CD14-positive monocyte (primary cell): ENCODE results near the gene CACNA1C. TPM values are rescaled to one million over a fixed set of nuclear protein-coding genes. Genes with fewer than 3 reads are reported as not detected.

ENCODE experiments used
- DNase-seq, 3 donors: peaks; one replicate each; pipeline ENCODE4 v3.0.0-alpha.2; 2011 to 2022
- H2AFZ ChIP-seq: 2 replicates; pipeline ENCODE4 v1.6.0; 2012; ENCODE audit warnings: mild to moderate bottlenecking, low read depth, low read length, inconsistent platforms; ENCODE audit not compliant: insufficient read depth, poor library complexity, severe bottlenecking
- H3K27ac ChIP-seq, 2 donors: 1 replicate in 1 of 2; 2 replicates in 1 of 2; pipeline ENCODE4 v1.5.1; 2012 to 2013; ENCODE audit warnings: low read length in 2 of 2, control low read depth in 1 of 2, inconsistent platforms in 1 of 2, low read depth in 1 of 2, mild to moderate bottlenecking in 1 of 2
- H3K27me3 ChIP-seq, 2 donors: one replicate each; pipeline versions ENCODE4 v1.6.0 to v1.6.1; 2011 to 2013; ENCODE audit warnings: low read length in 2 of 2; ENCODE audit not compliant: control insufficient read depth in 2 of 2, insufficient read depth in 2 of 2
- H3K36me3 ChIP-seq, 2 donors: replicated peaks in 1 of 2; 1 replicate in 1 of 2; 2 replicates in 1 of 2; pipeline versions ENCODE4 v1.5.1 to v1.6.1; 2012 to 2013; ENCODE audit warnings: low read length in 2 of 2, control low read depth in 1 of 2, inconsistent platforms in 1 of 2, mild to moderate bottlenecking in 1 of 2; ENCODE audit not compliant: insufficient read depth in 2 of 2, control insufficient read depth in 1 of 2
- H3K4me1 ChIP-seq, 2 donors: 1 replicate in 1 of 2; 2 replicates in 1 of 2; pipeline versions ENCODE4 v1.5.1 to v1.6.1; 2012 to 2013; ENCODE audit warnings: low read length in 2 of 2, control low read depth in 1 of 2, inconsistent platforms in 1 of 2, mild to moderate bottlenecking in 1 of 2, moderate library complexity in 1 of 2; ENCODE audit not compliant: insufficient read depth in 2 of 2, control insufficient read depth in 1 of 2
- H3K4me2 ChIP-seq: replicated peaks from 2 replicates; pipeline ENCODE3; 2012; ENCODE audit warnings: low read length, moderate library complexity, mild to moderate bottlenecking; ENCODE audit not compliant: poor library complexity, severe bottlenecking; ENCODE audit errors: extremely low read depth
- H3K4me3 ChIP-seq, 3 experiments: fragments of 200-600 bp in 1 of 3; sonication (generic) in 1 of 3; replicated peaks in 1 of 3; 1 replicate in 2 of 3; 2 replicates in 1 of 3; pipeline ENCODE4 v1.5.1; 2011 to 2013; ENCODE audit warnings: low read length in 3 of 3, mild to moderate bottlenecking in 3 of 3, control low read depth in 2 of 3, low read depth in 2 of 3, inconsistent platforms in 1 of 3, moderate library complexity in 1 of 3
- H3K79me2 ChIP-seq: 2 replicates; pipeline ENCODE4 v1.6.0; 2012; ENCODE audit warnings: mild to moderate bottlenecking, control low read depth, inconsistent platforms, low read length, moderate library complexity; ENCODE audit not compliant: insufficient read depth
- H3K9ac ChIP-seq: 2 replicates; pipeline ENCODE4 v1.6.0; 2017; ENCODE audit warnings: low read length, mild to moderate bottlenecking; ENCODE audit not compliant: insufficient read depth, poor library complexity, severe bottlenecking
- H3K9me3 ChIP-seq, 2 donors: replicated peaks in 1 of 2; 1 replicate in 1 of 2; 2 replicates in 1 of 2; pipeline versions ENCODE4 v1.5.1 to v1.6.1; 2012 to 2013; ENCODE audit warnings: low read length in 2 of 2, control low read depth in 1 of 2; ENCODE audit not compliant: control insufficient read depth in 1 of 2, insufficient read depth in 1 of 2
- H4K20me1 ChIP-seq: 2 replicates; pipeline ENCODE4 v1.6.0; 2012; ENCODE audit warnings: mild to moderate bottlenecking, low read length, control low read depth, moderate library complexity; ENCODE audit not compliant: insufficient read depth
- H3K27ac Mint-ChIP-seq, 7 donors: one replicate each; pipeline ENCODE4 v1.8.0; 2020; ENCODE audit warnings: mild to moderate bottlenecking in 7 of 7, mixed read lengths in 7 of 7, moderate library complexity in 6 of 7, inconsistent platforms in 2 of 7
- H3K27me3 Mint-ChIP-seq, 3 donors: one replicate each; pipeline ENCODE4 v1.8.0; 2021 to 2022; ENCODE audit warnings: low read depth in 3 of 3, mild to moderate bottlenecking in 3 of 3, mixed read lengths in 3 of 3, moderate library complexity in 3 of 3, inconsistent platforms in 1 of 3
- H3K36me3 Mint-ChIP-seq, 2 donors: one replicate each; pipeline ENCODE4 v1.8.0; 2020; ENCODE audit warnings: mixed read lengths in 2 of 2, inconsistent platforms in 1 of 2, mild to moderate bottlenecking in 1 of 2
- H3K4me1 Mint-ChIP-seq: one replicate; pipeline ENCODE4 v1.8.0; 2020; ENCODE audit warnings: mild to moderate bottlenecking, mixed read lengths
- H3K4me3 Mint-ChIP-seq, 2 donors: one replicate each; pipeline ENCODE4 v1.8.0; 2020; ENCODE audit warnings: mild to moderate bottlenecking in 2 of 2, mixed read lengths in 2 of 2, moderate library complexity in 1 of 2
- H3K9me3 Mint-ChIP-seq, 7 donors: one replicate each; pipeline ENCODE4 v1.8.0; 2020 to 2022; ENCODE audit warnings: mixed read lengths in 7 of 7, mild to moderate bottlenecking in 6 of 7, moderate library complexity in 6 of 7, inconsistent platforms in 2 of 7
- CTCF ChIP-seq: fragments of 200-600 bp; IDR thresholded peaks from one replicate; pipeline ENCODE4 v1.8.0; 2022; ENCODE audit warnings: antibody characterized with exemption, mild to moderate bottlenecking
- WGBS: methylation state at CpG from one replicate; pipeline ENCODE4 v1.1.5; 2013; ENCODE audit warnings: missing lambda C conversion rate; ENCODE audit not compliant: insufficient coverage; 5-methylcytosine and 5-hydroxymethylcytosine counted together
- intact Hi-C, 2 donors: fragments of 100-400 bp; cut with micrococcal nuclease; formaldehyde crosslinking; loops; one replicate each; pipeline versions ENCODE4 v1.15.0 to v1.15.1; 2023
- polyA plus RNA-seq, 3 donors: library from polyadenylated mRNA; depleted of rRNA in 1 of 3; unstranded in 2 of 3; stranded (reverse) in 1 of 3; fragments of 300-500 nt in 2 of 3; fragments of >200 nt in 1 of 3; fragmentation: Illumina TruSeq in 2 of 3; gene quantifications; 1 replicate in 2 of 3; 2 replicates in 1 of 3; pipeline ENCODE4 v1.2.3, GENCODE V29; 2012 to 2021

The CACNA1C gene
- polyA plus RNA-seq, 3 donors: not detected

GRCh38 chr12:2513141-2514037, 460.6 kb downstream of the CACNA1C start:
- Histone ChIP-seq H2AFZ (no peak overlapping the region), H3K9ac (no peak overlapping the region), H3K27me3 (no peaks in the 10 kb centered on the region), H3K27ac (no peak overlapping the region), H4K20me1 (no peaks in the 10 kb centered on the region), H3K36me3 (no peaks in the 10 kb centered on the region), H3K79me2 (no peaks in the 10 kb centered on the region), H3K4me2 (no peak overlapping the region), H3K9me3 (no peaks in the 10 kb centered on the region), H3K4me3 (no peak overlapping the region), H3K4me1 (no peaks in the 10 kb centered on the region)
- H3K27ac Mint-ChIP-seq: no peak overlapping the region
- H3K4me1 Mint-ChIP-seq: no peaks in the 10 kb centered on the region
- no peak for TF ChIP-seq CTCF
- 93% methylated on average over 7 of the region's 11 CpGs for WGBS
- no peaks in the 10 kb centered on the region for H3K9me3 Mint-ChIP-seq
- intact Hi-C loops: no loop called here
- no peaks in the 10 kb centered on the region for H3K36me3 Mint-ChIP-seq
- no peak for DNase-seq
- H3K27me3 Mint-ChIP-seq: peaks cover 0 to 3% (median 0%) of the 10 kb centered on the region in 3 donors
- no peak overlapping the region for H3K4me3 Mint-ChIP-seq

DNA sequence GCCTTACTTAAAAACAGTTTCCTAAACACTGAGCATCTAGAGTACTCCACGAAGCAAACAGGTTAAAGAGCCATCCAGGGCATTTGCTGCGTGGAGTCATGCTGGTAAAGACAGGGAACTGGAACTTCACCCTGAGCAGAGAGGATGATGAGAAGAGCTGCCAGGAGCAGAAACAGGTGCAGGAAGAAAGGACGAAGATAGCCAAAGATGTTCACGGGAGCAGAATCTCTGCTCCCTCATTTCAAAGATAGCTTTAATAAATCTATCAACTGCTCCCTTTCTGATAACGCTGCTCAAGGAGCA, 461.2 kb downstream of the CACNA1C start:
- WGBS: 92% methylated on average over 2 of the region's 5 CpGs

More for the DNA sequence above, 461.2 kb downstream of the CACNA1C start:
- Mint-ChIP-seq H3K27me3 (peaks cover 0 to 3% (median 0%) of the 10 kb centered on the region in 3 donors), H3K36me3 (no peaks in the 10 kb centered on the region), H3K27ac (no peak overlapping the region), H3K4me1 (no peaks in the 10 kb centered on the region), H3K9me3 (no peaks in the 10 kb centered on the region), H3K4me3 (no peak overlapping the region)
- no peaks in the 10 kb centered on the region for H3K79me2 ChIP-seq
- no peaks in the 10 kb centered on the region for H4K20me1 ChIP-seq
- intact Hi-C loops: no loop called here
- no peak overlapping the region for H3K4me3 ChIP-seq
- no peaks in the 10 kb centered on the region for H3K9me3 ChIP-seq
- H3K36me3 ChIP-seq: no peaks in the 10 kb centered on the region
- H3K4me2 ChIP-seq: no peak overlapping the region
- no peak for TF ChIP-seq CTCF
- no peak overlapping the region for H3K27ac ChIP-seq
- no peak for DNase-seq
- H3K9ac ChIP-seq: no peak overlapping the region
- H2AFZ ChIP-seq: no peak overlapping the region
- no peaks in the 10 kb centered on the region for H3K27me3 ChIP-seq
- H3K4me1 ChIP-seq: no peaks in the 10 kb centered on the region
